Stimulated activated CD4-positive, alpha-beta T cell treated with anti-CD3 and anti-CD28 coated beads, Interleukin-4, amount 100 ng/mL, for 1 hour (primary cell): ENCODE results near the gene YPEL3.

Experiments
- DNase-seq: peaks from one replicate; pipeline ENCODE4 v3.0.0-alpha.2; 2020

The YPEL3 gene

DNA sequence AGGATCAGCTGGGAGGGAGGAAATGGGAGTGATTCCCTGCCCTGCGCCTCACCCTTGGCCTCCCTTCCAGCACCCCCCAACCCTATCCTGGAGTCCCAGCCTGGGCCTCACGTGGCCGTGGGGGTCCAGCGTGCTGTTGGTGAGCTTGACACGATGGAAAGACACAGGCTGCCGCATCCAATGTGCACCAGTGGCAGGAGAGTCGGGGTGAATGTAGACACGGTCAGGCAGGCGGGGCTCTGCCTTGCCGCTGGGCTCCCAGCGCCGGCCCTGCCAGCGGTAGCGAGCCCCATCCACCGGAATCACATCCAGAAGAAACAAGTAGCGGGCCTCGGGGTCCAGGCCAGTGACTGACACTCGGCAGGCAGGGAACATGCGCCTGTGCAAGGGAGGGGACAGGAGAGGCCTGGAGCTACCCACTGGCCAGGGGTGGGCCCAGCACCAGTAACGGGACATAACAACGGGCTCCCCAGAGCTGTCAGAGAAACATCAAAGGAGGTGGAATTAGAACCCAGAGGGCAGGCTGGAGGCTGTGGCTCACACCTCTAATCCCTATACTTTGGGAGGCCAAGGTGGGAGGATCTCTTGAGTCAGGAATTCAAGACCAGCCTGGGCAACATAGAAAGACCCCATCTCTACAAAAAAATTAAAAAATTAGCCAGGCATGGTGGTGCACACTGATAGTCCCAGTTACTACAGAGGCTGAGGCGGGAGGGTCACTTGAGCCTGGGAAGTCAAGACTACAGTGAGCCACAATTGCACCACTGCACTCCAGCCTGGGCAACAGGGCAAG, 7.0 kb downstream of the YPEL3 start:
- no peak for DNase-seq

DNA sequence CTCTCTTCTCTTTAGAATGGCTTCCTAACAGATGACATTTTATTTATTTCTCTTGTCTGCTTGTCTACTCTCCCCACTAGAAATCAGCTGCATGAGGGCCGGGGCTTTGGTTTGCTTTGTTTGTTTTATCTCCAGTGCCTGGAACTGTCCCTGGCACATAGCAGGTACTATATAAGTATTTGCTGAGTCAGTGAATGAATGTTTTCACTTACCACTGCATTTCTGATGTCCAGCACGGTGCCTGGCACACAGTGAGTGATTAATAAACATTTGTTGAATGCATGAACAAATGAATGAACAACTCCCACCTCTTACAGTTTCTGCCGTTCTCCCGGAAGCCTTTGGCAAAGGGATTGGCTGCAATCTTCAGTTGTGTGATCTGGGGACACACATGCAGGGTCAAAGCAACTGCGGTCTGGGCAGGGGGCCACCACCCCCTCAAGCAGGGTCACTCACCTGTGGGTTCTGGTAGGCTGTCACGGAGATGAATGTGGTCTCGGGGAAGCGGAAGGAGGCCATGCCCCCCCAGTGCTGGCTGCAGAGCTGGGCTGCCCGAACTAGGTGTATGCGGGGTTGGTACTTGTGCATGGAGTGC, 7.7 kb downstream of the YPEL3 start:
- DNase-seq = no peak

- no peak for DNase-seq
Observed at GRCh38 chr16:30087181-30087898, 8.7 kb downstream of the YPEL3 start.

GRCh38 chr16:30086291-30087140, 9.5 kb downstream of the YPEL3 start:
- DNase-seq = no peak

- DNase-seq = no peak
Observed at GRCh38 chr16:30085820-30086219, 10.2 kb downstream of the YPEL3 start.

GRCh38 chr16:30085247-30085646, 10.8 kb downstream of the YPEL3 start:
- no peak for DNase-seq

DNA sequence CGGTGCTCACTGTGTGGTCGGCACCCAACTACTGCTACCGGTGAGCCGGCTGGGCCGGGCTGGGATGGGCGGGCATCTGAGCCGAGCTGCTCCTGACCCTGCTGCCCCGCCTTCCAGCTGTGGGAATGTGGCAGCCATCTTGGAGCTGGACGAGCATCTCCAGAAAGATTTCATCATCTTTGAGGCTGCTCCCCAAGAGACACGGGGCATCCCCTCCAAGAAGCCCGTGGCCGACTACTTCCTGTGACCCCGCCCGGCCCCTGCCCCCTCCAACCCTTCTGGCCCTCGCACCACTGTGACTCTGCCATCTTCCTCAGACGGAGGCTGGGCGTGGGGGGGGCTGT, 11.2 kb downstream of the YPEL3 start:
- DNase-seq = no peak

GRCh38 chr16:30084096-30084815, 11.8 kb downstream of the YPEL3 start:
- DNase-seq = no peak

DNA sequence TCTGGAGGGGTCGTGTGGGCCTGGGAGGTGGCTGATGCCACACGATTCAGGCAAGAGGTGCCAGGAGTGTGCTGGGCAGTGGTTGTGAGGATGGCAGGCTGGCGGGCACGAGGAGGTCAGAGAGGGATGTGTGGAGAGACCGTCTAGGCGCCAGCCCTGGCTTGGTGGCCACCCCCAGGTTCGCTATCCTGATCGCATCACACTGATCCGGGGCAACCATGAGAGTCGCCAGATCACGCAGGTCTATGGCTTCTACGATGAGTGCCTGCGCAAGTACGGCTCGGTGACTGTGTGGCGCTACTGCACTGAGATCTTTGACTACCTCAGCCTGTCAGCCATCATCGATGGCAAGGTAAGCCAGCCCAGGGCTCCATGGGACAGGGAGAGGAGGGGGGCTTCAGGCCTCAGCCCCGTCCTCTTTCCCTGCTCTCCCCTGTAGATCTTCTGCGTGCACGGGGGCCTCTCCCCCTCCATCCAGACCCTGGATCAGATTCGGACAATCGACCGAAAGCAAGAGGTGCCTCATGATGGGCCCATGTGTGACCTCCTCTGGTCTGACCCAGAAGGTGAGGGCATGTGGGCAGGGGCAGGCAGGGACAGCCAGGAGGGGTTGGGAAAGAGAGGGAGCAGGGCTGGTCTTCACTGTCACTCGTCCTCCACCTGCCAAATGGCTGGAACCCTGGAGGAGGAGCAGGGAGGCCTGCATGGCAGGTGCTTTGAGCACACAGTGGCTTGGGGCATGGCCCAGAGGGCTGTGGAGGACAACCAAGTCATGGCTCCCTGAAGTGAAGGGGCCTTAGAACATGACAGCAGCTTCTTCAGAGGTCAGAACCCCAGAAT, 12.6 kb downstream of the YPEL3 start:
- no peak for DNase-seq

GRCh38 chr16:30082545-30083090, 13.4 kb downstream of the YPEL3 start:
- DNase-seq = no peak

- no peak for DNase-seq
Observed at GRCh38 chr16:30079480-30079879, 16.5 kb downstream of the YPEL3 start.

- DNase-seq = no peak
Observed at GRCh38 chr16:30078744-30079143, 17.3 kb downstream of the YPEL3 start.

DNA sequence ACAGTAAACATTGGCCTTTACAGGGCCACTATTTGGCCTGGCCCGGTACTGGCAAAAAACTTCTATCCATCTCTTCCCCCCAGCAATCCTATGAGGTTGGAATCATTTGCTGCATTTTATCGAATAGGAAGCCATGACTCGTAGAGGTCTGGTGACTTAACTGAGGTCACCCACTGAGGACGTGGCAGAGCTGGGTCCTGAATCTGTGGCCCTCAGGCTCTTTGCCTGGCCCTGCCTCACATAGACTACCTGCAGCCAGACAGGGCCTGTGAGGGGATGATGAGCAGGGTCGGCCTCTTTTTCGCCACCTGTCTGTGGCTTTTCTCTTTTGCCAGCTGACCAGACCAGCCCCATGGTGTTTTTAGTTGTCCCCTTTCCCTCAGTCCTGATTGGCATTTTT, 18.4 kb downstream of the YPEL3 start:
- DNase-seq = no peak

GRCh38 chr16:30076276-30076791, 19.7 kb downstream of the YPEL3 start:
- DNase-seq = no peak

GRCh38 chr16:30075503-30076275, 20.3 kb downstream of the YPEL3 start, which contains the start of gene PPP4C:
PPP4C (plus strand) TSS chr16:30075994; CDS start chr16:30076378, 384 bp downstream.
- DNase-seq = peak; percentile 92

GRCh38 chr16:30070490-30070889, 25.5 kb downstream of the YPEL3 start:
- no peak for DNase-seq

GRCh38 chr16:30069611-30070462, 26.2 kb downstream of the YPEL3 start:
- DNase-seq = no peak

DNA sequence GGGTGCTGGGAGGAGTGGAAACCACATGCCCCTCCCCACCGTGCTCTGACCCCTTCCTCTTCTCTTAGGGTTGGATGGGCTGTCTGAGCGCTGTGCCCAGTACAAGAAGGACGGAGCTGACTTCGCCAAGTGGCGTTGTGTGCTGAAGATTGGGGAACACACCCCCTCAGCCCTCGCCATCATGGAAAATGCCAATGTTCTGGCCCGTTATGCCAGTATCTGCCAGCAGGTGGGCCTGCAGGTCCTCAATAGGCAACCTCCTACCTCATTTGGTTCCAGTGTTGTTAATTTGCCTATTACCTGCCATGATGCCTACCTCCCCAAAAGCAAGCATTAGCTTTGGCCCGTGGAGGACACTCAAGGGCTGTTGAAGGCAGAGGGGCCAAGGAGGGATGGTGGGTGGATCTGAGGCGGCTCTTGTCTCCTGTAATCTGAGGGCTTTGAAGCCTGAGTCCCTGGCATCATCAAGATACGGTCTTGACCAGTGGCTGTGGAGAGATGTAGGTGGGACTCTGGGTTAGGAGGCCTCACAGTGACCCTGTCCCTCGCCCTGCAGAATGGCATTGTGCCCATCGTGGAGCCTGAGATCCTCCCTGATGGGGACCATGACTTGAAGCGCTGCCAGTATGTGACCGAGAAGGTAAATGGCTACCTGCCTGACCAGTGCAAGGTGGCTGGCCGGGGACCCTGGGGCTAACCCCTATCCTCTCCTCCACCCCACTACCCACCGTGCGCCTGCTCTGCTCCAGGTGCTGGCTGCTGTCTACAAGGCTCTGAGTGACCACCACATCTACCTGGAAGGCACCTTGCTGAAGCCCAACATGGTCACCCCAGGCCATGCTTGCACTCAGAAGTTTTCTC, 27.0 kb downstream of the YPEL3 start:
- DNase-seq = peak; percentile 60
